GM19043 (cell line): ENCODE measurements around the gene DHX8.

Experiments
- ATAC-seq: cut with Tn5 transposase; IDR thresholded peaks from one replicate; pipeline ENCODE4 v1.9.1; 2021; ENCODE audit warnings: low read depth; ENCODE audit not compliant: unreplicated experiment

DHX8 gene

GRCh38 chr17:43517615-43518386 lies 34.0 kb downstream of the DHX8 start:
- no peak for ATAC-seq

DNA sequence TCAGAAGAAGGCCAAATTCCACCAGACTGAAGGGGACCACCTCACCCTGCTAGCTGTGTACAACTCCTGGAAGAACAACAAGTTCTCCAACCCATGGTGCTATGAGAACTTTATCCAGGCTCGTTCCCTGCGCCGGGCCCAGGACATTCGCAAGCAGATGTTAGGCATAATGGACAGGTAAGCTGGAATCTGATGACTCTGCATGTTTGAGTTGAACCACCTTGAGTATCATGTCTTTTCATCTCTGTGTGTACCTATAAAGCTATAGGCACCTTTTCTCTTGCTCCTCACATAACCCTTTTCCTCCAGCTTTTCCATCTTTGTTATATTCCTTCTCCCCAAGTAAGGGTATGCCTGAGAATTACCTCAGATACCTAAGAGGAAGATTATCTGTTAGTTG lies 37.6 kb downstream of the DHX8 start:
- no peak for ATAC-seq

DNA sequence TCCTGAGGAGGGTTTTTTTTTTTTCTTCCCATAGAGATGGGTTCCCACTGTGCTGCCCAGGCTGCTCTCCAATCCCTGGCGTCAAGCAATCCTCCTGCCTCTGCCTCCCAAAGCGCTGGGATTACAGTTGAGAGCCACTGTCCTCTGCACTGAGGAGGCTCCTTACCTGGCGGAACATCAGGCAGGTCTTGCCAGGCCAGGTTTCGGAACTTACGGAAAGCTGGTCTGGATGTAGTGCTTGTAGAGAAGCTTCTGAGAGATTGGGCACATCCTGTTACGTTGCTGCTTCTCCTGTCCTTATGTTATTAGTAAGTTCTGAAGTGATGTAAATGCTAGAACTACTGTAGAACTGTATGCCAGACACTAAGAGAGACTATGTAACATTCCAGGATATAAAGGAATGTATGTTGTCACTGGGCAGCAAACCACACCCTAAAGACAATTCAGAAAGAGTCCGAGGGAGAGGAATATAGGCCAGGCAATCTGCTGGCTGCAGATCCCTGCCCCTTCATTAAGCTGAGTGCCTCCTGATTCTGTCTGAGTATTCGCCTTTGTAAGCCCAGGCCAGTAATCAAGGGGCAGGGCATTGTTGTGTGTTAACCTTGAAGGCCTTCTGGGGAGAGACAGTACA lies 41.3 kb downstream of the DHX8 start:
- no peak for ATAC-seq

DNA sequence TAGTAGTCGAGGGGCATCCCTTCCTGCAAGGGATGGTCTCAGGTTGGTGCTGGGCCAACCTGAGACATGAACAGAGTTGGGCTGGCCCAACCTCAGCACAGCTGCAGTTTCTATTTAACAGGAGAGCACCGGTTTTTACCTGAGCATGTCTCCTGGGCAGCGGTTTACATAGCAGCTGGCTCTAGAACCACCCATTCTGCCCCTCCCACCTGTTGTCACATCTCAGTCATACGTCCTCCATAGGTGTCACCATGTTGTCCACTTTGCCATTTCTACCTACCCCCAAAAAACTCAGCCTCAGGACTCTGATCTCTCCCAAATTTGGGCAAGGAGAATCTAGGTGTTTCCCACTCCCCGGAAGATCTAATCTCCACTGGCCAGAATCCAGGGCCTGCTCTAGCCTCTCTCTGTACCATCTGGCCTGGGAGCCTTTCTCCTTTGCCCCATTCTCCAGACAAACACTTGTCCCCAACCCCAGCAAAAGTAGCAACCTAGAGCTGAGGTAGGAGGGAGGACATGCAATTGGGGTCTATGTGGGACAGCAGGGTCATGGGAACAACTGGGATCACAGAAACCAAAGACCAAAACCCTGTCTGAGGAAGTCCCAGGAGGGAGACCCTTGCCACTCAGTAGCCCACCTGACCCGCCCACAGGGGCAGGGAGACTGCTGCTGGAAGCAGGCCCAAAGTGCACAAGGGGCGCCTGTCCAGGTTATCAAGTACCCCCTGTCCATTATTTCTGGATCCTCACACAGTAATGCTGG lies 43.3 kb downstream of the DHX8 start:
- ATAC-seq: no peak

DNA sequence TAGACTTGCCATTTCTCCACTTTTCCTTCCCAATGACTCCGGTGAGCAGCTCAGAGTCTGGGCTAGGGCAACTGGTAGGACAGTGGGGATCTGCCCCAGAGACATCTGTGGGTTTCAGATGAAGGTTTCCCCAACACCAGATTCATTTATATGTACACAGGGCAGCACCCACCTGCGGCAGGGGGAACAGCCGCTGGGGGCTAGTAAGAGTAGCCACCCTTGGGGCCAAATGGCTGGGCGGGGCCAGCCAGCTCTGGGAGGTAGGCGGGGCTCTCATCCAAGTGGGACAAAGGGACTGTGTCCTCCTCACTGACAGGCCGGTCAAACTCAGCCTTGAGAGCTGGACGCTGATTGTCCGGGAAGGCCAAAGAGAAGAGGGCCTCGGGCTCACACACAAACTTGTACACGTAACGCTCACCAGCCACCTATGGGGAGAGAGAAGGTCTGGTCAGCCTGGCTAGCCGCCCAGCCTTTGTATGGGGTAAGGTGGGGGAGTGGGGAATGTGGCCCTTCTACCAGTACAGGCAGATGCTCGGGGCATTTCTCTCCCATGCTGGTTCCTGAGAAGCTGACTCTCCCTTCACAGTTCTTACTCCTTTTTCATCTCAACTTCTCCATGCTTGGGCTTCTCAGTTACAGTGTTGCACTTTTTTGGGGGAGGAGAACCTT lies 44.7 kb downstream of the DHX8 start:
- ATAC-seq: no peak

GRCh38 chr17:43528988-43529814 lies 45.4 kb downstream of the DHX8 start:
- ATAC-seq: no peak

DNA sequence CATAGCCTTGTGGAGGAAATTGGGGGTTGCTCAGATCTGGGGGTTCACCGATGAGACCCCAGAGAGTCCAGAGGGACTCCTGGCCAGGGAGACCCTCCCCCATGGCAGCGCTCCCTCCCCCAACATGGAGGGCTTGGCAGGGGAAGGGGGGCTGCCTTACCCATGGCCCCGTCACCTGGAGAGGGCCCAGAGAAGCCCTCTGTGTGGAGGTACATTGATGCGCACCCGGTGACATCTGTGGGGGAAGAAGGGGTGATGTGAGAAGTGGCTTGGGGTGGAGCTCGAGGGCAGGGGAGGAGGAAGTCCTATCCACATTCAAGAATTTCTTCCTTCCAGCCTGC lies 46.1 kb downstream of the DHX8 start:
- ATAC-seq: no peak

GRCh38 chr17:43530288-43531081 lies 46.7 kb downstream of the DHX8 start:
- no peak for ATAC-seq

GRCh38 chr17:43531082-43531378 lies 47.3 kb downstream of the DHX8 start:
- ATAC-seq: no peak

- ATAC-seq: no peak
These were observed 48.2 kb downstream of the DHX8 start for GRCh38 chr17:43531955-43532354.

DNA sequence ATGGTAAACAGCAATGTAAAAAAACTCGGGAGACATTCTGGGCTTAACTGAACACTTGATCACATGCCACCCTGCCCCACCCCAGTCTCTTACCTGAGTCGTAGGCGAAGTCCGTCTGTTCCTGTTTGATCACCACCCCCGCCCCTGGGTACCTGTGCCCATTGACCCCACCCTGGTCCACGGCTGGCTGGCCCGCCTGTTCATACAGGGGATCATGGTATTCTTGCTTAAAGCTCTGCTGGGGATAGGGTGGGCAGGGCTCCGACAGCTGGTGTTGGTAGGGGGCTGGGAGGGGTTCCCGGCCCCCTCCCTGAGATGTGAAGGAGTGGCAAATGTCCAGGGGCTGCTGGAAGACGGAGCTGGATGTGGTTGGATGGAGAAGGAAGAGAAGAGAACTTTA lies 48.8 kb downstream of the DHX8 start:
- no peak for ATAC-seq

- ATAC-seq: no peak
These were observed 49.9 kb downstream of the DHX8 start for GRCh38 chr17:43533699-43534098.

- no peak for ATAC-seq
These were observed 51.1 kb downstream of the DHX8 start for GRCh38 chr17:43534909-43535308.

DNA sequence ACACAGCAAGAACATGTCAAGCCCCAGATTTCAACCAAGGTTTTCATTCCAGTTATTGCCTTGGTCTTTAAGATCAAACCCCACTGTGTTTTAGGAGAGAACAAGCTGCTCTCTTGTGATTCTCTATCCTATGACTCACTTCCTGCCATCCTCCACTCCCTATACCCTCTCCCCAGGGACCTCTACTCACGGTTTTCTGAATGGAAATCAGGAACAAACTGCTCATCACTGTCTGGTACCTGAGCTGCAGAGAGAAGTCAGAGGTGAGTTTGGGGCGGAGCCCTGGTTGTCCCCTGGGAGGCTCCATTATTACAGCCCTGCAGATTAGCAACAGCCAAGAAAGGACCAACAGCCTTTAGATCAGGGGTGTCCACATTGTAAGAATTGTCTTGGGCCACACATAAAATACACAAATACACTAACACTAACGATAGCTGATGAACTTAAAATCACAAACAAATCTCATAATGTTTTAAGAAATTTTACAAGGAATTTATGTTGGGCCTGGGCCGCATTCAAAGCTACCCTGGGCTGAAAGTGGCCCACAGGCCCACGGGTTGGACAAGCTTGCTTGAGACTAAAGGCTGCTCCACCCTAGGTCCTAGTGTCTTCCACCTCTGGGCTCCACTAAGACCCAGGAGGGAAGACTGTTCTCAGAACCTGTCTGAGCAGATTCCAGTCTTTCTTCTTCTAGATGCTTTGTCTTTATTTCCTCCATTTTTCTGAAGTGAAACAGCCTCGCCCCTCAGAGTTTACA lies 52.6 kb downstream of the DHX8 start:
- ATAC-seq: no peak

DNA sequence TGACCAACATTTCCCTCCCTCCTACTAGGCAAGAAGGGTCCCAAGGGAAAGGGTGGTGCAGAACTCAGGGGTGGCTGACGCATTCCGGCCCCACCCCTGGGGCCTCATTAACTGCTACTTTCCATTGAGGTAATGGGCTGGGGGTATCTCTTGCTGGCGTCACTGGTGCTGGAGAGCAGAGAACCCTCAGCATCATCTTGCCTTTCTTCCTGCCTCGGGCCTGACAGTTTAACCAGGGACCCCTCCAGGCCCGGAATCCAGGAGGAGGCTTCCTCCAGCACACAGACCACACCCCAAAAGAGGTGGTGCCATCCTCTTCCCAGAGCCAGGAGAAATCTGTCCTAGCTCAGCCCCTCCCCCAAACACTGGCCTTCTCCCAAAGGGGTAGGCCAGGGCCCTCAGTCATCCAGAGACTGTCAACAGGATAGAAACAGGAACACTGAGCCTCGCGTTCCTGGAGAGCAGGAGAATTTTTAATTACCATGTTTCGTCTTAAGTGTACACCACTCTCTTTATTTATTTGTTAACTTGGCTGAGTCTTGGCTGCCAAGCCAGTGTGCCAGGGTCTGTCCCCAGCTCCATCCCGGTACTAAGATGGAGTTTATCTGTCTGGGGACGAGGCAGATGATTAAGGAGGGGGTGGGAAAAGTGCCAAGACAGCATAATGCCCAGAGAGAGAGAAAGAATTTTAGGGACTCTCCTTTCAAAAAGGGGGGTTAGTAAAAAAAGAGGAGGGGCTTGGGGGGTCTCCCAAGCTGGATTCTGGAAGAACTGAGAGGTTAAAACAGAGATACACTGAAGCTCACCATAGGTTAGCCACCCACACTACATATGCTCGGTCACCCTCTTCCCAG lies 57.3 kb downstream of the DHX8 start:
- ATAC-seq: no peak

DNA sequence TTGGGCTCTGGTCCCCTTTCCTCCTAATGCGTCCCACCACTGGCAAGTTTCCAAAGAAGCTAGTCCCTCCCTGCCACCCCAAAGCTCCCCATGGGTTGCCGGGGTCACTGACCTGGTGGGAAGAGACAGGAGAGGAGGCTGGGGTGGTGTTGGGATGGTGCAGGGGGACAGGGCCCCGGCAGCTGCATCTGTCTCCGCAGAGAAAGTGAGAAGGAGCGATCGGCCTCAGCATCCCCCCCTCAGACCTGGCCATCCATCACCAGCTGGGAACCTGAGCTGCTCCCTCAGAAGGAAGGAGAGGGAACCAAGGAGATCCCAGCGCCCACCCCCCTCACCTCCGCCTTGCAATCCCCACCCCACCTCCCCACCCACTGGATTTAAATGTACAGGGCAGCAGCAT lies 59.1 kb downstream of the DHX8 start:
- ATAC-seq: no peak

- ATAC-seq: no peak
These were observed 59.5 kb downstream of the DHX8 start for GRCh38 chr17:43543300-43543699.
